ENCODE results near the gene AIDA.

DNA sequence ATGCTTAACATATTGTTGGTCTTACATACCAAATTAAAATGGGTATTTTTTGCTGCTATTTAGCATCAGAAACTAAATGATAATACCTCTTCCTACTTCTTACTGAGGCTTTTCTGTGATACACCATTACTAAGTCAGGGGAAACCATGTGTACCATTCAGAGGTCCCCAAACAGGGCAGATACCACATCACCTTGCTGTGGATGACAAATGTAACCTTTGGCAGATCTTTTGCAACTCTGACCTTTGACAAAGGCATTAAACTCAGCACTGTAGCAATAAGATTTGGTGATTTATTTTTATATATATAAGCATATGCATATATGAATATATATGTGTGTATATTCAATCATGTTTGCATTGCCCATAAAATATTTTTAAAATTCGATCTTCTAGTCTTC, 27.6 kb upstream of the AIDA start:
- TF ChIP-seq, protein P1, sequence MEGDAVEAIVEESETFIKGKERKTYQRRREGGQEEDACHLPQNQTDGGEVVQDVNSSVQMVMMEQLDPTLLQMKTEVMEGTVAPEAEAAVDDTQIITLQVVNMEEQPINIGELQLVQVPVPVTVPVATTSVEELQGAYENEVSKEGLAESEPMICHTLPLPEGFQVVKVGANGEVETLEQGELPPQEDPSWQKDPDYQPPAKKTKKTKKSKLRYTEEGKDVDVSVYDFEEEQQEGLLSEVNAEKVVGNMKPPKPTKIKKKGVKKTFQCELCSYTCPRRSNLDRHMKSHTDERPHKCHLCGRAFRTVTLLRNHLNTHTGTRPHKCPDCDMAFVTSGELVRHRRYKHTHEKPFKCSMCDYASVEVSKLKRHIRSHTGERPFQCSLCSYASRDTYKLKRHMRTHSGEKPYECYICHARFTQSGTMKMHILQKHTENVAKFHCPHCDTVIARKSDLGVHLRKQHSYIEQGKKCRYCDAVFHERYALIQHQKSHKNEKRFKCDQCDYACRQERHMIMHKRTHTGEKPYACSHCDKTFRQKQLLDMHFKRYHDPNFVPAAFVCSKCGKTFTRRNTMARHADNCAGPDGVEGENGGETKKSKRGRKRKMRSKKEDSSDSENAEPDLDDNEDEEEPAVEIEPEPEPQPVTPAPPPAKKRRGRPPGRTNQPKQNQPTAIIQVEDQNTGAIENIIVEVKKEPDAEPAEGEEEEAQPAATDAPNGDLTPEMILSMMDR (IDR thresholded peaks at IDR 0.05), result no peak
- no peak for TF ChIP-seq POLR2A (IDR thresholded peaks at IDR 0.05)

Measured in thyroid gland (tissue), 4 donors.